Neural cell (in vitro differentiated cells): ENCODE measurements around the gene RBFOX2.

Experiments
- CTCF ChIP-seq: fragments of 450-650 bp; IDR thresholded peaks from 2 replicates; pipeline ENCODE4 v1.5.1; 2014; ENCODE audit warnings: antibody characterized with exemption, mild to moderate bottlenecking, moderate library complexity; ENCODE audit not compliant: poor library complexity, severe bottlenecking
- EP300 ChIP-seq: fragments of 450-650 bp; conservative IDR thresholded peaks from 2 replicates; pipeline ENCODE4 v1.6.1; 2014; ENCODE audit warnings: antibody characterized with exemption, mild to moderate bottlenecking, moderate library complexity; ENCODE audit not compliant: poor library complexity, severe bottlenecking
- MXI1 ChIP-seq: fragments of 450-650 bp; conservative IDR thresholded peaks from 2 replicates; pipeline ENCODE4 v1.6.1; 2014; ENCODE audit warnings: antibody characterized with exemption, mild to moderate bottlenecking; ENCODE audit not compliant: poor library complexity, severe bottlenecking
- RAD21 ChIP-seq: fragments of 450-650 bp; conservative IDR thresholded peaks from 2 replicates; pipeline ENCODE4 v1.6.1; 2014; ENCODE audit warnings: antibody characterized with exemption, mild to moderate bottlenecking, moderate library complexity

DNA sequence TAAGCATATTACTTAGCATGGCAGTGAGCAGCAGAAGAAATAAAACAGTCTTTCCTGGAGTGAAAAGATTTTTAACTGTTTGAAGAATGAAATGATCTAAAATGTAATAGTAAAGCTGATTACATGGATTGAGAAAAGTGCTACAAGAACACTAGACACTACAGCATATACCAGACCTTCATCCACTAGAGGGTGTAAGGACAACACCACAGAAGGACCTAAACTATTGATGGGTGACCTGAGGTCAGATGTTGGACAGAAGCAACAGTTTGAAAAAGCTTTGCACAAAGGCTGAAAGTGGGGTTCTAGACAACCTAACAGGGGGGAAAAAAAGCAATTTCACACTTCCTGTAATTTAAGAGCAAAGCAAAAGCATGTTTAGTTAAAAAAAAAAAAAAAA, 97.7 kb downstream of the RBFOX2 start:
- no peak for TF ChIP-seq MXI1
- TF ChIP-seq CTCF: peak; percentile 62
- no peak for TF ChIP-seq EP300
- TF ChIP-seq RAD21: peak; percentile 69
